CD14-positive monocyte (primary cell): Measurements from ENCODE around the gene CACNA2D1. TPM values are rescaled to one million over a fixed set of nuclear protein-coding genes. Genes with fewer than 3 reads are reported as not detected.

Experiments used
- DNase-seq, 3 donors: peaks; one replicate each; pipeline ENCODE4 v3.0.0-alpha.2; 2011 to 2022
- H2AFZ ChIP-seq: 2 replicates; pipeline ENCODE4 v1.6.0; 2012; ENCODE audit warnings: mild to moderate bottlenecking, low read depth, low read length, inconsistent platforms; ENCODE audit not compliant: insufficient read depth, poor library complexity, severe bottlenecking
- H3K27ac ChIP-seq, 2 donors: 1 replicate in 1 of 2; 2 replicates in 1 of 2; pipeline ENCODE4 v1.5.1; 2012 to 2013; ENCODE audit warnings: low read length in 2 of 2, control low read depth in 1 of 2, inconsistent platforms in 1 of 2, low read depth in 1 of 2, mild to moderate bottlenecking in 1 of 2
- H3K27me3 ChIP-seq, 2 donors: one replicate each; pipeline versions ENCODE4 v1.6.0 to v1.6.1; 2011 to 2013; ENCODE audit warnings: low read length in 2 of 2; ENCODE audit not compliant: control insufficient read depth in 2 of 2, insufficient read depth in 2 of 2
- H3K36me3 ChIP-seq, 2 donors: replicated peaks in 1 of 2; 1 replicate in 1 of 2; 2 replicates in 1 of 2; pipeline versions ENCODE4 v1.5.1 to v1.6.1; 2012 to 2013; ENCODE audit warnings: low read length in 2 of 2, control low read depth in 1 of 2, inconsistent platforms in 1 of 2, mild to moderate bottlenecking in 1 of 2; ENCODE audit not compliant: insufficient read depth in 2 of 2, control insufficient read depth in 1 of 2
- H3K4me1 ChIP-seq, 2 donors: 1 replicate in 1 of 2; 2 replicates in 1 of 2; pipeline versions ENCODE4 v1.5.1 to v1.6.1; 2012 to 2013; ENCODE audit warnings: low read length in 2 of 2, control low read depth in 1 of 2, inconsistent platforms in 1 of 2, mild to moderate bottlenecking in 1 of 2, moderate library complexity in 1 of 2; ENCODE audit not compliant: insufficient read depth in 2 of 2, control insufficient read depth in 1 of 2
- H3K4me2 ChIP-seq: replicated peaks from 2 replicates; pipeline ENCODE3; 2012; ENCODE audit warnings: low read length, moderate library complexity, mild to moderate bottlenecking; ENCODE audit not compliant: poor library complexity, severe bottlenecking; ENCODE audit errors: extremely low read depth
- H3K4me3 ChIP-seq, 3 experiments: fragments of 200-600 bp in 1 of 3; sonication (generic) in 1 of 3; replicated peaks in 1 of 3; 1 replicate in 2 of 3; 2 replicates in 1 of 3; pipeline ENCODE4 v1.5.1; 2011 to 2013; ENCODE audit warnings: low read length in 3 of 3, mild to moderate bottlenecking in 3 of 3, control low read depth in 2 of 3, low read depth in 2 of 3, inconsistent platforms in 1 of 3, moderate library complexity in 1 of 3
- H3K79me2 ChIP-seq: 2 replicates; pipeline ENCODE4 v1.6.0; 2012; ENCODE audit warnings: mild to moderate bottlenecking, control low read depth, inconsistent platforms, low read length, moderate library complexity; ENCODE audit not compliant: insufficient read depth
- H3K9ac ChIP-seq: 2 replicates; pipeline ENCODE4 v1.6.0; 2017; ENCODE audit warnings: low read length, mild to moderate bottlenecking; ENCODE audit not compliant: insufficient read depth, poor library complexity, severe bottlenecking
- H3K9me3 ChIP-seq, 2 donors: replicated peaks in 1 of 2; 1 replicate in 1 of 2; 2 replicates in 1 of 2; pipeline versions ENCODE4 v1.5.1 to v1.6.1; 2012 to 2013; ENCODE audit warnings: low read length in 2 of 2, control low read depth in 1 of 2; ENCODE audit not compliant: control insufficient read depth in 1 of 2, insufficient read depth in 1 of 2
- H4K20me1 ChIP-seq: 2 replicates; pipeline ENCODE4 v1.6.0; 2012; ENCODE audit warnings: mild to moderate bottlenecking, low read length, control low read depth, moderate library complexity; ENCODE audit not compliant: insufficient read depth
- H3K27ac Mint-ChIP-seq, 7 donors: one replicate each; pipeline ENCODE4 v1.8.0; 2020; ENCODE audit warnings: mild to moderate bottlenecking in 7 of 7, mixed read lengths in 7 of 7, moderate library complexity in 6 of 7, inconsistent platforms in 2 of 7
- H3K27me3 Mint-ChIP-seq, 3 donors: one replicate each; pipeline ENCODE4 v1.8.0; 2021 to 2022; ENCODE audit warnings: low read depth in 3 of 3, mild to moderate bottlenecking in 3 of 3, mixed read lengths in 3 of 3, moderate library complexity in 3 of 3, inconsistent platforms in 1 of 3
- H3K36me3 Mint-ChIP-seq, 2 donors: one replicate each; pipeline ENCODE4 v1.8.0; 2020; ENCODE audit warnings: mixed read lengths in 2 of 2, inconsistent platforms in 1 of 2, mild to moderate bottlenecking in 1 of 2
- H3K4me1 Mint-ChIP-seq: one replicate; pipeline ENCODE4 v1.8.0; 2020; ENCODE audit warnings: mild to moderate bottlenecking, mixed read lengths
- H3K4me3 Mint-ChIP-seq, 2 donors: one replicate each; pipeline ENCODE4 v1.8.0; 2020; ENCODE audit warnings: mild to moderate bottlenecking in 2 of 2, mixed read lengths in 2 of 2, moderate library complexity in 1 of 2
- H3K9me3 Mint-ChIP-seq, 7 donors: one replicate each; pipeline ENCODE4 v1.8.0; 2020 to 2022; ENCODE audit warnings: mixed read lengths in 7 of 7, mild to moderate bottlenecking in 6 of 7, moderate library complexity in 6 of 7, inconsistent platforms in 2 of 7
- CTCF ChIP-seq: fragments of 200-600 bp; IDR thresholded peaks from one replicate; pipeline ENCODE4 v1.8.0; 2022; ENCODE audit warnings: antibody characterized with exemption, mild to moderate bottlenecking
- WGBS: methylation state at CpG from one replicate; pipeline ENCODE4 v1.1.5; 2013; ENCODE audit warnings: missing lambda C conversion rate; ENCODE audit not compliant: insufficient coverage; 5-methylcytosine and 5-hydroxymethylcytosine counted together
- intact Hi-C, 2 donors: fragments of 100-400 bp; cut with micrococcal nuclease; formaldehyde crosslinking; loops; one replicate each; pipeline versions ENCODE4 v1.15.0 to v1.15.1; 2023
- polyA plus RNA-seq, 3 donors: library from polyadenylated mRNA; depleted of rRNA in 1 of 3; unstranded in 2 of 3; stranded (reverse) in 1 of 3; fragments of 300-500 nt in 2 of 3; fragments of >200 nt in 1 of 3; fragmentation: Illumina TruSeq in 2 of 3; gene quantifications; 1 replicate in 2 of 3; 2 replicates in 1 of 3; pipeline ENCODE4 v1.2.3, GENCODE V29; 2012 to 2021

The CACNA2D1 gene
- polyA plus RNA-seq, 3 donors = 0.02 TPM; not detected in 2

GRCh38 chr7:82105463-82105862 is 338.1 kb downstream of the CACNA2D1 start:
- no peak overlapping the region for H3K4me3 ChIP-seq
- H3K4me2 ChIP-seq = no peak overlapping the region
- no peak overlapping the region for H3K27ac ChIP-seq
- intact Hi-C loops = no loop called here
- Mint-ChIP-seq H3K9me3 (peaks cover 0 to 1% (median 0%) of the 10 kb centered on the region in 7 donors), H3K4me3 (no peak overlapping the region), H3K27ac (no peak overlapping the region), H3K27me3 (peaks cover 0 to 1% (median under 1%) of the 10 kb centered on the region in 3 donors), H3K36me3 (no peaks in the 10 kb centered on the region), H3K4me1 (no peaks in the 10 kb centered on the region)
- no peak for TF ChIP-seq CTCF
- no peak overlapping the region for H3K9ac ChIP-seq
- no peaks in the 10 kb centered on the region for H3K9me3 ChIP-seq
- no peaks in the 10 kb centered on the region for H3K79me2 ChIP-seq
- no peaks in the 10 kb centered on the region for H3K36me3 ChIP-seq
- no peaks in the 10 kb centered on the region for H3K4me1 ChIP-seq
- no peaks in the 10 kb centered on the region for H3K27me3 ChIP-seq
- peak in 1 of 3 donors; percentile 8 for DNase-seq
- no CpG with 5 or more reads among the region's 3 CpGs for WGBS
- no peaks in the 10 kb centered on the region for H4K20me1 ChIP-seq
- no peak overlapping the region for H2AFZ ChIP-seq

GRCh38 chr7:82098414-82098813 is 345.2 kb downstream of the CACNA2D1 start:
- no peaks in the 10 kb centered on the region for H3K4me1 Mint-ChIP-seq
- no peaks in the 10 kb centered on the region for H3K36me3 ChIP-seq
- DNase-seq = no peak
- TF ChIP-seq CTCF = no peak
- H3K4me1 ChIP-seq = no peaks in the 10 kb centered on the region
- no peaks in the 10 kb centered on the region for H3K79me2 ChIP-seq
- no peak overlapping the region for H3K27ac Mint-ChIP-seq
- no peak overlapping the region for H3K27ac ChIP-seq
- no peaks in the 10 kb centered on the region for H4K20me1 ChIP-seq
- intact Hi-C loops = no loop called here
- H3K4me2 ChIP-seq = no peak overlapping the region
- no peaks in the 10 kb centered on the region for H3K36me3 Mint-ChIP-seq
- H3K4me3 ChIP-seq = no peak overlapping the region
- no peaks in the 10 kb centered on the region for H3K27me3 ChIP-seq
- no CpG with 5 or more reads among the region's 2 CpGs for WGBS
- H3K9ac ChIP-seq = no peak overlapping the region
- H3K27me3 Mint-ChIP-seq = no peaks in the 10 kb centered on the region
- no peaks in the 10 kb centered on the region for H3K9me3 ChIP-seq
- H3K4me3 Mint-ChIP-seq = no peak overlapping the region
- H3K9me3 Mint-ChIP-seq = no peaks in the 10 kb centered on the region
- H2AFZ ChIP-seq = no peak overlapping the region
